Smooth muscle cell of the brain vasculature (primary cell): Measurements from ENCODE around the gene ACTN4.

Experiments
- DNase-seq: peaks from one replicate; pipeline ENCODE4 v3.0.0-alpha.2; 2012; ENCODE audit warnings: low read depth, low spot score

ACTN4 gene

GRCh38 chr19:38693380-38694223 lies 46.2 kb downstream of the ACTN4 start:
- no peak for DNase-seq

- no peak for DNase-seq
These were observed 47.9 kb downstream of the ACTN4 start for GRCh38 chr19:38695317-38695683.

GRCh38 chr19:38695832-38696728 lies 48.6 kb downstream of the ACTN4 start:
- DNase-seq: no peak

GRCh38 chr19:38696729-38697055 lies 49.2 kb downstream of the ACTN4 start:
- DNase-seq: no peak

- no peak for DNase-seq
These were observed 49.7 kb downstream of the ACTN4 start for GRCh38 chr19:38697197-38697596.

GRCh38 chr19:38697641-38698071 lies 50.2 kb downstream of the ACTN4 start:
- no peak for DNase-seq

GRCh38 chr19:38698225-38699026 lies 51.0 kb downstream of the ACTN4 start:
- no peak for DNase-seq

GRCh38 chr19:38699027-38699346 lies 51.5 kb downstream of the ACTN4 start:
- DNase-seq: no peak

GRCh38 chr19:38699647-38700349 lies 52.3 kb downstream of the ACTN4 start:
- no peak for DNase-seq

- DNase-seq: no peak
These were observed 53.0 kb downstream of the ACTN4 start for GRCh38 chr19:38700350-38700901.

GRCh38 chr19:38700902-38701454 lies 53.5 kb downstream of the ACTN4 start:
- no peak for DNase-seq

- no peak for DNase-seq
These were observed 54.1 kb downstream of the ACTN4 start for GRCh38 chr19:38701455-38702063.

GRCh38 chr19:38702278-38702677 lies 54.8 kb downstream of the ACTN4 start:
- DNase-seq: no peak

- no peak for DNase-seq
These were observed 56.1 kb downstream of the ACTN4 start for GRCh38 chr19:38703509-38703908.

- no peak for DNase-seq
These were observed 57.1 kb downstream of the ACTN4 start for GRCh38 chr19:38704488-38705026.

- DNase-seq: no peak
These were observed 58.0 kb downstream of the ACTN4 start for GRCh38 chr19:38705197-38706019.

- DNase-seq: no peak
These were observed 59.5 kb downstream of the ACTN4 start for GRCh38 chr19:38706792-38707511.

GRCh38 chr19:38707512-38708114 lies 60.2 kb downstream of the ACTN4 start:
- no peak for DNase-seq
